Measurements from ENCODE around the gene CES1. TPM values are rescaled to one million over a fixed set of nuclear protein-coding genes. Genes with fewer than 3 reads are reported as not detected.

CES1 gene
- total and polyA plus RNA-seq, 2 experiments from 2014 or later = not detected

- Histone ChIP-seq H3K4me1 (ENCODE audit: low read depth) (no peaks in the 10 kb centered on the region), H3K27me3 (peaks cover 6% of the 10 kb centered on the region), H3K4me3 (no peak overlapping the region), H3K27ac (no peak overlapping the region), H3K36me3 (no peaks in the 10 kb centered on the region), H3K9me3 (ENCODE audit: low read depth) (no peaks in the 10 kb centered on the region)
- no peak for DNase-seq (ENCODE audit: low read depth in 1 of 2, low spot score in 1 of 2)
- no peak for TF ChIP-seq CTCF (IDR thresholded peaks at IDR 0.05; ENCODE audit: low read depth, low read length)
These were observed 20.2 kb upstream of the CES1 start for GRCh38 chr16:55853114-55853513.

GRCh38 chr16:55849536-55849935, 16.6 kb upstream of the CES1 start:
- Histone ChIP-seq H3K27me3 (peaks cover 14% of the 10 kb centered on the region), H3K36me3 (no peaks in the 10 kb centered on the region), H3K9me3 (ENCODE audit: low read depth) (no peaks in the 10 kb centered on the region), H3K4me1 (ENCODE audit: low read depth) (no peaks in the 10 kb centered on the region), H3K27ac (no peak overlapping the region), H3K4me3 (no peak overlapping the region)
- DNase-seq (ENCODE audit: low read depth in 1 of 2, low spot score in 1 of 2) = no peak
- TF ChIP-seq CTCF (IDR thresholded peaks at IDR 0.05; ENCODE audit: low read depth, low read length) = no peak

- H3K9me3 ChIP-seq (ENCODE audit: low read depth) = no peaks in the 10 kb centered on the region
- H3K27me3 ChIP-seq = peaks cover 16% of the 10 kb centered on the region
- no peak overlapping the region for H3K4me3 ChIP-seq
- H3K4me1 ChIP-seq (ENCODE audit: low read depth) = no peaks in the 10 kb centered on the region
- TF ChIP-seq CTCF (IDR thresholded peaks at IDR 0.05; ENCODE audit: low read depth, low read length) = no peak
- H3K36me3 ChIP-seq = no peaks in the 10 kb centered on the region
- H3K27ac ChIP-seq = no peak overlapping the region
- DNase-seq (ENCODE audit: low read depth in 1 of 2, low spot score in 1 of 2) = no peak
These were observed 13.9 kb upstream of the CES1 start for GRCh38 chr16:55846598-55847346.

GRCh38 chr16:55843105-55843395, 10.2 kb upstream of the CES1 start:
- no peak for DNase-seq (ENCODE audit: low read depth in 1 of 2, low spot score in 1 of 2)
- H3K9me3 ChIP-seq (ENCODE audit: low read depth) = no peaks in the 10 kb centered on the region
- no peaks in the 10 kb centered on the region for H3K4me1 ChIP-seq (ENCODE audit: low read depth)
- H3K27ac ChIP-seq = no peak overlapping the region
- no peaks in the 10 kb centered on the region for H3K36me3 ChIP-seq
- peaks cover 11% of the 10 kb centered on the region for H3K27me3 ChIP-seq
- H3K4me3 ChIP-seq = no peak overlapping the region
- TF ChIP-seq CTCF (IDR thresholded peaks at IDR 0.05; ENCODE audit: low read depth, low read length) = no peak

- Histone ChIP-seq H3K27me3 (peaks cover 11% of the 10 kb centered on the region), H3K36me3 (no peaks in the 10 kb centered on the region), H3K27ac (no peak overlapping the region), H3K9me3 (ENCODE audit: low read depth) (no peaks in the 10 kb centered on the region), H3K4me1 (ENCODE audit: low read depth) (no peaks in the 10 kb centered on the region), H3K4me3 (no peak overlapping the region)
- peak; percentile 67 for TF ChIP-seq CTCF (IDR thresholded peaks at IDR 0.05; ENCODE audit: low read depth, low read length)
- peak; percentile 63 to 69 for DNase-seq (ENCODE audit: low read depth in 1 of 2, low spot score in 1 of 2)
These were observed 9.6 kb upstream of the CES1 start for GRCh38 chr16:55842369-55843104.
